Subcutaneous abdominal adipose tissue (tissue), 5 donors: ENCODE results near the gene APLF.
"Not testable (repeated sequence)": the region's sequence is repeated elsewhere in the genome, so short reads cannot be mapped to it uniquely, and the experiment has no call there.

Source experiments
- H3K27ac ChIP-seq: one replicate; pipeline ENCODE4 v1.7.0; 2013; ENCODE audit warnings: low read depth, mild to moderate bottlenecking, inconsistent platforms, low read length, moderate library complexity
- H3K27me3 ChIP-seq, 5 donors: one replicate each; pipeline ENCODE4 v1.7.0; 2013; ENCODE audit warnings: low read length in 5 of 5, inconsistent platforms in 1 of 5; ENCODE audit not compliant: control insufficient read depth in 5 of 5, insufficient read depth in 4 of 5
- H3K36me3 ChIP-seq, 5 donors: one replicate each; pipeline ENCODE4 v1.7.0; 2013; ENCODE audit warnings: low read length in 5 of 5; ENCODE audit not compliant: control insufficient read depth in 5 of 5, insufficient read depth in 5 of 5
- H3K4me1 ChIP-seq, 5 donors: one replicate each; pipeline ENCODE4 v1.7.0; 2013; ENCODE audit warnings: low read length in 5 of 5, mild to moderate bottlenecking in 3 of 5, moderate library complexity in 1 of 5; ENCODE audit not compliant: control insufficient read depth in 5 of 5, insufficient read depth in 5 of 5
- H3K4me3 ChIP-seq, 5 donors: one replicate each; pipeline ENCODE4 v1.7.0; 2013; ENCODE audit warnings: low read length in 5 of 5, low read depth in 1 of 5
- H3K9ac ChIP-seq, 5 donors: one replicate each; pipeline ENCODE4 v1.7.0; 2013; ENCODE audit warnings: low read length in 5 of 5, mild to moderate bottlenecking in 4 of 5, moderate library complexity in 3 of 5
- H3K9me3 ChIP-seq, 5 donors: one replicate each; pipeline ENCODE4 v1.7.0; 2013; ENCODE audit warnings: low read length in 5 of 5; ENCODE audit not compliant: control insufficient read depth in 5 of 5
- donor health status: healthy.
- donor health status: healthy.
- donor health status: healthy.
- donor health status: healthy.
- donor health status: healthy.

The APLF gene

GRCh38 chr2:68553098-68553497 lies 85.7 kb downstream of the APLF start:
- Histone ChIP-seq H3K4me3 (no peak overlapping the region), H3K9ac (no peak overlapping the region), H3K4me1 (no peaks in the 10 kb centered on the region), H3K9me3 (no peaks in the 10 kb centered on the region), H3K27me3 (no peaks in the 10 kb centered on the region), H3K27ac (no peak overlapping the region), H3K36me3 (peaks cover 0 to 3% (median 0%) of the 10 kb centered on the region in 5 donors)

- not testable (repeated sequence) for H3K36me3 ChIP-seq, H3K27ac ChIP-seq, H3K9me3 ChIP-seq, H3K9ac ChIP-seq, H3K4me1 ChIP-seq, H3K27me3 ChIP-seq, H3K4me3 ChIP-seq
Observed at GRCh38 chr2:68555425-68556206, 88.2 kb downstream of the APLF start.

GRCh38 chr2:68556381-68556780 lies 89.0 kb downstream of the APLF start:
- H3K36me3 ChIP-seq: no peaks in the 10 kb centered on the region

GRCh38 chr2:68558576-68558975 lies 91.2 kb downstream of the APLF start:
- Histone ChIP-seq H3K4me1 (no peaks in the 10 kb centered on the region), H3K27ac (no peak overlapping the region), H3K9ac (no peak overlapping the region), H3K27me3 (no peaks in the 10 kb centered on the region), H3K36me3 (no peaks in the 10 kb centered on the region), H3K4me3 (no peak overlapping the region), H3K9me3 (no peaks in the 10 kb centered on the region)

More at GRCh38 chr2:68556381-68556780, 89.0 kb downstream of the APLF start:
- Histone ChIP-seq H3K27me3 (no peaks in the 10 kb centered on the region), H3K27ac (no peak overlapping the region), H3K9me3 (no peaks in the 10 kb centered on the region), H3K9ac (no peak overlapping the region), H3K4me1 (no peaks in the 10 kb centered on the region), H3K4me3 (no peak overlapping the region)

- H3K27ac ChIP-seq: no peak overlapping the region
- H3K9ac ChIP-seq: no peak overlapping the region
- no peaks in the 10 kb centered on the region for H3K36me3 ChIP-seq
- H3K4me1 ChIP-seq: no peaks in the 10 kb centered on the region
- H3K27me3 ChIP-seq: no peaks in the 10 kb centered on the region
- no peaks in the 10 kb centered on the region for H3K9me3 ChIP-seq
- no peak overlapping the region for H3K4me3 ChIP-seq
Observed at GRCh38 chr2:68559692-68560091, 92.3 kb downstream of the APLF start.

- Histone ChIP-seq H3K27me3 (no peaks in the 10 kb centered on the region), H3K4me1 (no peaks in the 10 kb centered on the region), H3K27ac (no peak overlapping the region), H3K9ac (no peak overlapping the region), H3K36me3 (no peaks in the 10 kb centered on the region), H3K9me3 (no peaks in the 10 kb centered on the region), H3K4me3 (no peak overlapping the region)
Observed at GRCh38 chr2:68560545-68560944, 93.2 kb downstream of the APLF start.

- H3K9me3 ChIP-seq: no peaks in the 10 kb centered on the region
- H3K36me3 ChIP-seq: no peaks in the 10 kb centered on the region
- no peaks in the 10 kb centered on the region for H3K4me1 ChIP-seq
- no peak overlapping the region for H3K4me3 ChIP-seq
- H3K27me3 ChIP-seq: no peaks in the 10 kb centered on the region
- no peak overlapping the region for H3K9ac ChIP-seq
- no peak overlapping the region for H3K27ac ChIP-seq
Observed at GRCh38 chr2:68561372-68561771, 94.0 kb downstream of the APLF start.

GRCh38 chr2:68562934-68563333 lies 95.5 kb downstream of the APLF start:
- no peak overlapping the region for H3K27ac ChIP-seq
- H3K36me3 ChIP-seq: peaks cover 0 to 4% (median 0%) of the 10 kb centered on the region in 5 donors
- no peaks in the 10 kb centered on the region for H3K9me3 ChIP-seq
- H3K4me3 ChIP-seq: no peak overlapping the region
- no peak overlapping the region for H3K9ac ChIP-seq
- H3K27me3 ChIP-seq: no peaks in the 10 kb centered on the region
- no peaks in the 10 kb centered on the region for H3K4me1 ChIP-seq

- H3K4me3 ChIP-seq: no peak overlapping the region
- H3K4me1 ChIP-seq: no peaks in the 10 kb centered on the region
Observed at GRCh38 chr2:68564426-68564825, 97.0 kb downstream of the APLF start.

GRCh38 chr2:68565273-68565672 lies 97.9 kb downstream of the APLF start:
- Histone ChIP-seq H3K36me3 (peaks cover 0 to 8% (median 0%) of the 10 kb centered on the region in 5 donors), H3K9ac (no peak overlapping the region), H3K27me3 (no peaks in the 10 kb centered on the region), H3K4me3 (no peak overlapping the region), H3K27ac (no peak overlapping the region), H3K9me3 (no peaks in the 10 kb centered on the region), H3K4me1 (no peaks in the 10 kb centered on the region)

More at GRCh38 chr2:68564426-68564825, 97.0 kb downstream of the APLF start:
- Histone ChIP-seq H3K9me3 (no peaks in the 10 kb centered on the region), H3K36me3 (peaks cover 0 to 8% (median 0%) of the 10 kb centered on the region in 5 donors), H3K27me3 (no peaks in the 10 kb centered on the region), H3K27ac (no peak overlapping the region), H3K9ac (no peak overlapping the region)
